Activated naive CD8-positive, alpha-beta T cell treated with anti-CD3 and anti-CD28 coated beads, Interleukin-2, amount 50 U/mL, for 24 hours (primary cell): ENCODE results near the gene PLA2G15.

Experiments
- ATAC-seq: fragments of 150-1000 bp; cut with Tn5 transposase; one replicate; pipeline ENCODE4 v1.10.0; 2021
- DNase-seq: peaks from one replicate; pipeline ENCODE4 v3.0.0; 2021
- H3K27ac Mint-ChIP-seq: one replicate; pipeline ENCODE4 v1.8.0; 2021; ENCODE audit warnings: mild to moderate bottlenecking, mixed read lengths
- H3K27me3 Mint-ChIP-seq: one replicate; pipeline ENCODE4 v1.8.0; 2021; ENCODE audit warnings: mixed read lengths
- H3K36me3 Mint-ChIP-seq: one replicate; pipeline ENCODE4 v1.8.0; 2021; ENCODE audit warnings: low read depth, mixed read lengths
- H3K4me1 Mint-ChIP-seq: one replicate; pipeline ENCODE4 v1.8.0; 2021; ENCODE audit warnings: mixed read lengths
- H3K4me3 Mint-ChIP-seq: one replicate; pipeline ENCODE4 v1.8.0; 2021; ENCODE audit warnings: mild to moderate bottlenecking, moderate library complexity, mixed read lengths
- H3K9me3 Mint-ChIP-seq: one replicate; pipeline ENCODE4 v1.8.0; 2021; ENCODE audit warnings: mixed read lengths

PLA2G15 gene

DNA sequence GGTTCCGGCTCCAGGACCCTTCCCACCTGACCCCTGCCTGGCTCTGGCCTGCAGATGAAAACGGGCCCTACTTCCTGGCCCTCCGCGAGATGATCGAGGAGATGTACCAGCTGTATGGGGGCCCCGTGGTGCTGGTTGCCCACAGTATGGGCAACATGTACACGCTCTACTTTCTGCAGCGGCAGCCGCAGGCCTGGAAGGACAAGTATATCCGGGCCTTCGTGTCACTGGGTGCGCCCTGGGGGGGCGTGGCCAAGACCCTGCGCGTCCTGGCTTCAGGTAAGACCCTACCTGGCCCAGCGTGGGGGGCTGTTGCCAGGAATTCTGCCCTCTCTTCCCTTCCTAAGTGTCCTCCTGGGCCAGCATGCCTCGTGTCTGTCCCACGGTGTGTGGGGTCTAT lies 10.5 kb downstream of the PLA2G15 start:
- Mint-ChIP-seq H3K27me3 (no peaks in the 10 kb centered on the region), H3K36me3 (peaks cover 9% of the 10 kb centered on the region), H3K4me3 (no peak overlapping the region), H3K27ac (no peak overlapping the region), H3K4me1 (peaks cover 7% of the 10 kb centered on the region), H3K9me3 (no peaks in the 10 kb centered on the region)
- DNase-seq (no peak), ATAC-seq (no peak)

DNA sequence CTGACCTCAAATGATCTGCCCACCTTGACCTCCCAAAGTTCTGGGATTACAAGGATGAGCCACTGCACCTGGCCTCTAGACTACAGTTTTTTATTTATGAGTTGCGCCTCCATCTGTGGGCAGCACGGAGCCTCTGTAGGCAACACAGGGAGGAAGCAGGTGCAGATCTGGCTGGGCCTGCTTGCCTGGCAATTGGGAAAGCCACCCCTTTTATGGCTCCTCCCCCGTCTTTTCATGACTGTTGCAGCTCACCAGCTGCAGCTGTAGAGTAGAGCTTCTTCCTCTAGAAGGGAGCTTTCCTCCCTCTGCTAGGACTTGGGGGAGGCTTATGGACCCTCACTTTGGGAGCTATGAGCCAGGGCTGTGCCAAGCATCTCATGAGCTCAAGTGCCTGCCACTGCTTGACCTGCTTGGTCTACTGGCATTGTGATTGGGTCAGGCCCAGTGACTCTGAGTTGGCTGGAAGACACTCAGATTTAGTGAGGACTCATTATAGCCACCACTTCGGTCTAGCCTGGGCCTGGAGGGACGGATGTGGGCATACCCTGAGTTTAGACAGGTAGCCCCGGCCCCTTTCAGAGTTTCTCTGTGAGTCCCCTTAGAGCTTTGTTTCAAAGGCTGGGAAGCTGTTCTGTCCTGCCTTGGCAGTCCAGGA lies 12.2 kb downstream of the PLA2G15 start:
- H3K27ac Mint-ChIP-seq = no peak overlapping the region
- DNase-seq (no peak), ATAC-seq (no peak)
- H3K27me3 Mint-ChIP-seq = no peaks in the 10 kb centered on the region
- peaks cover 11% of the 10 kb centered on the region for H3K4me1 Mint-ChIP-seq
- H3K4me3 Mint-ChIP-seq = no peak overlapping the region
- peaks cover 3% of the 10 kb centered on the region for H3K36me3 Mint-ChIP-seq
- no peaks in the 10 kb centered on the region for H3K9me3 Mint-ChIP-seq

DNA sequence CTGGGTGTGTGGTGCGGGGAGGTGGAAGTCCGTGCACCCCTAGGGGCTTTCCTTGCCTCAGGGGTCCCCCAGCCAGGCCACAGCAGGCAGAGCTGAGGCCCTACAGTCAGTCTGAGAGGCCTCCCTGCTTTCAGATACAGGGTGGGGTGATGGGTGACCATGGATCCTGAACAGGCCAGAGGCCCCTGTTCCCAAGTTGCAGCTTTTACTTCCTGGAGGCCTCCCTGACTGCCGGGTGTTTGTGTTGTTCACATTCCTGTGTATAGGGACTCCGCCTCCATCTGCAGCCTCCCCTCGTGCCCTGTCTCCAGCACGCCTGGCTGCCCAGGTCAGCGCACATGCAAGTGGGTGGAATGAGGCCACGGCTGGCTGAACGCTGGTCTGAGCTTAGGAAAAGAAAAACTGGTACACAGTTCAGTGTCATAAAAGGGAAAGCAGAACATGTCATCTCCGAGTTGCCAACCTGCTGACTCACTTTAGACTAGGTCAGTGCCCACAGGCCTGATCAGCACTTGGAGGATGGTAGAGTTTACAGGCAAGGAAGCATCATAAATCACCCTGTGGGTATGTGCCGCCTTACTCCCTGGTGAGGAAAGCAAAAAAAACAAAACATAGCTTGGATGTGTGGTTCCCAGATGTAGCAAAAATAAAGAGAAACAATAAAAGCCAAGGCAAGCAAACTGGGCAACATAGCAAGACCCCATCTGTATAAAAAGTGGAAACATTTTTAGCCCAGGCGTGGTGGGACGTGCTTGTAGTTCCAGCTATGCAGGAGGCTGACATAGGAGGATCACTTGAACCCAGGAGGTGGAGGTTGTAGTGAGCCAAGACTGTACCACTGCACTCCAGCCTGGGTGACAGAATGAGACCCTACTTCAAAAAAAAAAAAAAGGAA lies 13.0 kb downstream of the PLA2G15 start:
- Mint-ChIP-seq H3K4me1 (peaks cover 12% of the 10 kb centered on the region), H3K27me3 (no peaks in the 10 kb centered on the region), H3K27ac (peak overlapping the region; percentile 34), H3K4me3 (no peak overlapping the region), H3K9me3 (no peaks in the 10 kb centered on the region), H3K36me3 (peaks cover 3% of the 10 kb centered on the region)
- DNase-seq (no peak), ATAC-seq (no peak)

DNA sequence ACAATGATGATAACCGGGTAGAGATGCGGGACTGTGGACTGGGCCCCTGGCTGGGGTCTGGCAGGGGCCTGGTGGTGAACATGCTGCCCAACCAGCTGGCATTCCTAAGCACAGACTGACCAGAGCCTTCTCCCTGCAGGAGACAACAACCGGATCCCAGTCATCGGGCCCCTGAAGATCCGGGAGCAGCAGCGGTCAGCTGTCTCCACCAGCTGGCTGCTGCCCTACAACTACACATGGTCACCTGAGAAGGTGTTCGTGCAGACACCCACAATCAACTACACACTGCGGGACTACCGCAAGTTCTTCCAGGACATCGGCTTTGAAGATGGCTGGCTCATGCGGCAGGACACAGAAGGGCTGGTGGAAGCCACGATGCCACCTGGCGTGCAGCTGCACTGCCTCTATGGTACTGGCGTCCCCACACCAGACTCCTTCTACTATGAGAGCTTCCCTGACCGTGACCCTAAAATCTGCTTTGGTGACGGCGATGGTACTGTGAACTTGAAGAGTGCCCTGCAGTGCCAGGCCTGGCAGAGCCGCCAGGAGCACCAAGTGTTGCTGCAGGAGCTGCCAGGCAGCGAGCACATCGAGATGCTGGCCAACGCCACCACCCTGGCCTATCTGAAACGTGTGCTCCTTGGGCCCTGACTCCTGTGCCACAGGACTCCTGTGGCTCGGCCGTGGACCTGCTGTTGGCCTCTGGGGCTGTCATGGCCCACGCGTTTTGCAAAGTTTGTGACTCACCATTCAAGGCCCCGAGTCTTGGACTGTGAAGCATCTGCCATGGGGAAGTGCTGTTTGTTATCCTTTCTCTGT lies 14.0 kb downstream of the PLA2G15 start:
- Mint-ChIP-seq H3K27ac (no peak overlapping the region), H3K4me3 (no peak overlapping the region)

DNA sequence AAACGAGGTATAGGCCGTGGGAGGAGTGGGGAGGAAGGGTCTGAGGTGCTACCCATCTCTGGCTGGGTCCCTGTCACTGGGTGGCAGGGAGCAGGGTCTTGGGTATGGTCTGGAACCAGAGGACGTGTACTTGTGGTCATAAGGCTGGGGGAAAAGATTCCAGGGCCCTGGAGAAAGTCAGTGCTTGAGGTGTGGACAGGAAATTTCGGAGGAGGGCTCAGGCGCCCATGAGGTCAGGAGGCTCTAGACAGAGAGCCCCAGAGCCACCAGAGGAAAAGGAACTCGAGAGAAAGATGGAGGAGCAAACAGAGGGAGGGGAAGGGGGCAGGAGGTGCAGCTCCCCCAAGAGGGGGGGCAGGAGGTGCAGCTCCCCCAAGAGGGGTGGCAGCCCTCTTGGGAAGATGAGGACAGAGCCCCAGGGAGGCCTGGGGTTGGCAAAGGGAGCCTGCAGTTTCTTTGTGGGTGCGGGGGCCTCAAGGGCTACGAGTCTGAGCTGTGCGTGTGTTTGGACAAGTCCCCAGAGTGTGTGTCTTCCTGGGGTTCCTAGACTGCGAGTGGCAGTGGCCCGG lies 18.5 kb downstream of the PLA2G15 start:
- H3K36me3 Mint-ChIP-seq = peaks cover 18% of the 10 kb centered on the region
- H3K27me3 Mint-ChIP-seq = no peaks in the 10 kb centered on the region
- H3K27ac Mint-ChIP-seq = peak overlapping the region; percentile 95
- no peak for DNase-seq
- peak overlapping the region; percentile 98 for H3K4me3 Mint-ChIP-seq
- H3K4me1 Mint-ChIP-seq = peaks cover 46% of the 10 kb centered on the region
- no peak for ATAC-seq
- no peaks in the 10 kb centered on the region for H3K9me3 Mint-ChIP-seq

More for the DNA sequence above, 14.0 kb downstream of the PLA2G15 start:
- H3K27me3 Mint-ChIP-seq = no peaks in the 10 kb centered on the region
- H3K4me1 Mint-ChIP-seq = peaks cover 21% of the 10 kb centered on the region
- H3K36me3 Mint-ChIP-seq = peaks cover 3% of the 10 kb centered on the region
- DNase-seq = no peak
- no peaks in the 10 kb centered on the region for H3K9me3 Mint-ChIP-seq
- no peak for ATAC-seq

DNA sequence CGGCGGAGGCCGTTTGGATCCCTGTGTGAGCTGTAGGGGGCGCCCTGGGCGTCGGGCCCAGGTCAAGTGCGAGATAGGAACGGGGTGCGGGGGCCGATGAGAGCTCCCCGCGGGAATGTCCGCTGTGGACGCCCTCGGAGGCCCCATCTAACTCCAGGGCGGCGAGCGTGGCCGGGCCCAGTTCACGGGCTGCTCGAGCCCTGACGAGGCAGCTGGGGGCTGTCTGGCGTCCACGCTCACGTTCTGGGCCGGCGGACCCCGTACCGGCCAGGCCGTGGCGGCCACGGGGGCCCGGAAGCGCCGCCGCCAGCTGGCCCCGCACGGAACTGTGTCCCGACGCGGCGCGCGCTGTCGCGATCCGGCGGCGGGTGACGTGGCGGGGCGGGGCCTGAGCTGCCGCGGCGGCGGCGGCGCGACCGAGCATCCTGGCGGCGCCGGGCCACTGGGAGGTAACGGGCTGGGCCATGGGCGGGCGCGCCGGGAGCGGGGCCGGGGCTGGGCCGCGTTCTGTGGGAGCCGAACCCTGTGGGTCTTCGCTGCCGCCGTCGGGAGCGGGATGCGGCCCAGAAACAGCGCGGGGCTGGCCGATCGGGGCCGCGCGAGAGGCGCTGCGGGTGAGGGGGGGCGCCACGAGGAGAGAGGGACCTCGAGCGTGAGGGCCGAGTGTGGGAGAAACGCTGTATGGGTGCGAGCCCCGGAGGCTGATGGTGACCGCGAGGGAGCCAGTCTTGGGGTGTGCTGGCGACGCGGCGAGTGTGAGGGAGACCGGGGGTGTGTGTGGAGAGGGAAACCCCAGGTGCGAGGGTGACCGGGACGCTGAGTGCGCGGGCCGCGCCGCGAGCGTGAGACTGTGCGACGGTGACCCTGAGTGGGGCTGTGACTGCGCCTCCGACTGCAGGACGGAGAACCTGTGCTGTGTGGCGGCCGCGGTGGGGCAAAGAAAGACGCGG lies 19.2 kb downstream of the PLA2G15 start, which contains the start of gene SLC7A6:
SLC7A6 (plus strand) TSS at position 399 of the 950 bp plus-strand sequence. CDS start 10,201 bp downstream, outside the sequence.
- peaks cover 53% of the 10 kb centered on the region for H3K4me1 Mint-ChIP-seq
- H3K4me3 Mint-ChIP-seq = peak within 1 kb of the TSS; percentile 98
- peak; percentile 71 for ATAC-seq
- DNase-seq = peak; percentile 89
- peak within 1 kb of the TSS; percentile 97 for H3K27ac Mint-ChIP-seq
- no peaks in the 10 kb centered on the region for H3K27me3 Mint-ChIP-seq
- peaks cover 22% of the 10 kb centered on the region for H3K36me3 Mint-ChIP-seq
- H3K9me3 Mint-ChIP-seq = no peaks in the 10 kb centered on the region

DNA sequence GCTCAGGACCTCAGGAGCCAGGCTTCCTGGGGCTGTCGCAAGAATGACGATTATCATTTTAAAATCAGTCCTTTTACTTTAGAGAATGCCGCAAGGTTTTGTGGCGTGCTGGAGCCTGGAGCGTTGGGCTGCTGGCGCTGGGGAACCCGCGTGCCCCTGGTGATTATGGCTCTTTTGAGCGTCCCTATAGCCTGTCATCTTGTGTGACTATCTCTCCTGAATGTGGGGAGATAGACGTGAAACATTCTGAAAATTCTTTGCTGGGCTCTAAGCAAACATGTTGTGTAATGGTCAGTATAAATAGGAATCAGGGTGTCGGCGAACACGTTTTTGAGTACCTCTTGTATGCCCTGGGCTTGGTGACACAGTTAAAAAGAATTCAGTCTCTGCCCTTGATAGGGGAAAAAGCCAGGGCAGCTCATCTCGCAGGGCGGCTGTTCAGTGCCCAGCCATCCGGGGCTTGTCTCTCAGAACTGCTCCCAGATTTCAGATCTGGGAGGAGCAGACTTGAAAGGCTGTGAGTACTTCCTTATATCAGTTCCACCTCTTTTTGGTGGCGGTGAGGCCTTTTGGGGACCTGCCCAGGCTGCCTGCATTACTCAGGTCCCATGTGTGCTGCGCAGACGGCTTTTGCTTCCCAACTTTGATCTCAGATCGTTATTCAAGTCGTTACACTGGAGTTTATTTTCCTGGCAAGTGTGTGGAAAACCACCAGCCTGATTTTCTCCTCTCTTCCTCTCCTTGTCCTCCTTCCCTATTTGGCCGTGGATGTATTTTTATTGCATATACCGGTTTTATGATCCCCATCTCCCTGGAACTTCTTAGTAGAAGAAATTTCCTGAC lies 20.1 kb downstream of the PLA2G15 start:
- peak overlapping the region; percentile 97 for H3K27ac Mint-ChIP-seq
- H3K36me3 Mint-ChIP-seq = peaks cover 25% of the 10 kb centered on the region
- H3K9me3 Mint-ChIP-seq = no peaks in the 10 kb centered on the region
- peaks cover 62% of the 10 kb centered on the region for H3K4me1 Mint-ChIP-seq
- H3K27me3 Mint-ChIP-seq = no peaks in the 10 kb centered on the region
- DNase-seq = peak; percentile 59
- H3K4me3 Mint-ChIP-seq = peak overlapping the region; percentile 98
- ATAC-seq = peak; percentile 55

DNA sequence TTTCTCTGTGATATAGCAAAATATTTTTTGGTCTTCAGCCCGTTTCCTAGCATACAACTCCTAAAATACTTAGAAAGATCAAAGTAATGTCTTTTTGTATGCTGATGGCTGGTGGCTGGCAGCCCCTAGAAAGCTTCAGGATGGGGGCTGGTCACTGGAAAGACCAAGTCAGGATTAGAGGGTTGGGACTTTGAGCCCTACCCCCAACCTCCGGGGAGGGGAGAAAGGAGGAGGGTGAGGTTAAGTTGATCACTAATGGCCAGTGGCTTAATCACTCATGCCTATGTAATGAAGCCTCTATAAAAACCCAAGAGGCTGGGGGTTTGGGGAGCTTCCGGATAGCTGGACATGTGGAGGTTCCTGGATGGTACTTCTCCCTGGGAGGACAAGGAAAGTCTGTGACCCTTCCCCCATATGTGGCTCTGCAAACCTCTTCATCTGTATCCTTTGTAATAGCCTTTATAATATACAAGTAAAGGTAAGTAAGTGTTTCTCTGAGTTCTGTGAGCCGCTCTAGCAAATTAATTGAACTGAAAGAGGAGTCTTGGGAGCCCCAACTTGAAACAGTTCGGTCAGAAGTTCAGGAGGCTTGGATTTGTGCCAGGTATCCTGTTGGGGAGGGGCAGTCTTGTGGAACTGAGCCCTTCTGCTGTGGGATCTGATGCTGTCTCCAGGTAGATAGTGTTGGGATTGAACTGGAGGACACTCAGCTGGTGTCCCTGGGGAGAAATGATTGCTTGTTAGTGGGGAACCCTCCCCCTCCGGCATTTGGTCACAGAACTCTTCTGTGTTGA lies 22.6 kb downstream of the PLA2G15 start:
- Mint-ChIP-seq H3K27me3 (no peaks in the 10 kb centered on the region), H3K4me1 (peaks cover 80% of the 10 kb centered on the region), H3K4me3 (peak overlapping the region; percentile 70), H3K27ac (peak overlapping the region; percentile 84), H3K9me3 (no peaks in the 10 kb centered on the region), H3K36me3 (peaks cover 40% of the 10 kb centered on the region)
- ATAC-seq = no peak
- no peak for DNase-seq

DNA sequence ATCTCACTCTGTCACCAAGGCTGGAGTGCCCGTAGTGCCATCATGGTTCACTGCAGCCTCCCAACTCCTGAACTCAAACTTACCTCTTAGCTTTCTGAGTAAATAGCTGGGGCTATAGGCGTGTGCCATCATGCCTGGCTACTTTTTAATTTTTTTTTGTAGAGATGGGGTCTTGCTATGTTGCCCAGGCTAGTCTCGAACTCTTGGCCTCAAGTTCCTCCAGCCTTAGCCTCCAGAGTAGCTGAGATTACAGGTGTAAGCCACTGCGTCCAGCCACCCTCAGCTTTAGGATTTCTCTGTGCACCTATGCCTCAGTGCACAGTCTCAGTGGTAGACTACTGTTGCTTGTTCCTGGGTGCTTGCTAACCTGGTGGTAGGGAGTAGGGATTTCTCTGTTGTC lies 24.6 kb downstream of the PLA2G15 start:
- Mint-ChIP-seq H3K9me3 (no peaks in the 10 kb centered on the region), H3K4me1 (peaks cover 90% of the 10 kb centered on the region), H3K27me3 (no peaks in the 10 kb centered on the region), H3K36me3 (peaks cover 60% of the 10 kb centered on the region), H3K4me3 (peak overlapping the region; percentile 51), H3K27ac (peak overlapping the region; percentile 88)
- DNase-seq (no peak), ATAC-seq (peak; percentile 24)

DNA sequence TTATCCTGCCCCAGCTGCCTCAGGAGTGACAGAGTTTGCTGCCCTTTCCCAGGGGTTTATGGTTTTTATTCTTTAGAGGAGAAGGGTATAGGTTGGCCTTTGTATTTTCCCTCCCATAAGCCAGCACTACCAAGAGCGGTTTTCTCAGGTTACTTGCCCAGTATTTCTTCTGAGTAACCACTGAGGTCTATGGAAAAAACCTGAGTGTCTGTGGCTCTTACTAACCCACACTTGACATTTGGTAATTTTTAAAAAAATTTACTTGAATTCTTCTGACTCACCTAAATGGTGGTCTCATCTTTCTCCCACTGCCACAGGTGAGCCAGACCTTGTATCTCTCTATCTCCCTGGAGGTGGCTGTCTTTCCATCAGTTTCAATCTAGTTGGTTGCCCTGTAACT lies 25.2 kb downstream of the PLA2G15 start:
- peak; percentile 71 for ATAC-seq
- H3K9me3 Mint-ChIP-seq = no peaks in the 10 kb centered on the region
- H3K4me3 Mint-ChIP-seq = peak overlapping the region; percentile 25

DNA sequence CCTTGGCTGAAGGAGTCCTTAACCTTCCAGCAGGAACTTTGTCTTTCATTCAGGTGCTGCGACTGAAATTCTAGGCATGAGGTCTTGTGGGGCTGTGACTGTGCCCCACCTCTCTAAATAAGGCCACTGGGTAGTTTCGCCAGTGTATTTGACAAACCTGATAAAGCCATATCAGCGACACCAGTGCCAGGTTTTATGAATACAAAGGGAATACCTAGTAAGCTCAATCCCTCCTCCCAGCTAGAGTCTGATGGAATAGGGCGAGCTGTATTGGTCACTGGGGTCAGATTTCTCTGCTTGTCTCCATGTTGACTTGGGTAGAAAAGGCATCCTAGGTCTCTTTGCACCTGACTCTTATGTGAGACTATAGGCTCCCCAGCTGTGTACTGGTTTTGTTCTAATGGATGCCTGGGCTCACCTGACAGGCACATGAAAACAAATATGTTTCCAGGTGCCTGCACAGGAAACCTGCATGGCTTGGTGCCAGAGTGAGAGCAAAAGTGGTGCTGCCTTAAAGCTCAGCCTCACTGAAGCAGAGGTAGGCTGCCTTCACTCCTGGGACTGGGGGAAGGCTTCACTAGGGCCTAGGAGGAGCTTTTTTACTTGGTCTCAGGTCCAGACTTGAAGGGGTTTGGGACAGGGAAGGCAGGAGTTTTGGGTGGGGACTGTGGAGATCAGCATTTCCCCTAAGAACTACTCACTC lies 27.5 kb downstream of the PLA2G15 start:
- DNase-seq (no peak), ATAC-seq (no peak)

More for the DNA sequence above, 25.2 kb downstream of the PLA2G15 start:
- peaks cover 59% of the 10 kb centered on the region for H3K36me3 Mint-ChIP-seq
- DNase-seq = no peak
- peaks cover 92% of the 10 kb centered on the region for H3K4me1 Mint-ChIP-seq
- no peaks in the 10 kb centered on the region for H3K27me3 Mint-ChIP-seq
- H3K27ac Mint-ChIP-seq = peak overlapping the region; percentile 88

More for the DNA sequence above, 27.5 kb downstream of the PLA2G15 start:
- H3K27me3 Mint-ChIP-seq = no peaks in the 10 kb centered on the region
- H3K27ac Mint-ChIP-seq = peak overlapping the region; percentile 90
- peaks cover 62% of the 10 kb centered on the region for H3K36me3 Mint-ChIP-seq
- H3K4me3 Mint-ChIP-seq = peak overlapping the region; percentile 64
- peaks cover 91% of the 10 kb centered on the region for H3K4me1 Mint-ChIP-seq
- no peaks in the 10 kb centered on the region for H3K9me3 Mint-ChIP-seq
